ENCODE results near the gene TICRR.

DNA sequence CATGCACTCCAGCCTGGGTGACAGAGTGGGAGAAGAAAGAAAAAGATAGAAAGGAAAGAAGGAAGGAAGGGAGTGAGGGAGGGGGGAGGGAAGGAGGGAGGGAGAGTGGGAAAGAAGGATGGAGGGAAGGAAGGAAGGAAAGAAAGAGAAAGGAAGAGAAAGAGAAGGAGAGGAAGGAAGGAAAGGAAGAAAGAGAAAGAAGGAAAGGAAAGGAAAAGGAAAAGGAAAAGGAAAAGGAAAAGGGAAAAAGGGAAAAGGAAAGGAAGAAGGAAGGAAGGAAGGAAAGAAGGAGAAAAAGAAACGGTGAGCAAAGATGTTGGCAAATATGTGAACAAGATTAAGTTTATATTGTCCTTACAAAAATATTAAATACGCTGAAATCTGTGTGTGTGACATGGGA lies 36.2 kb upstream of the TICRR start:
- TF ChIP-seq, protein P1, sequence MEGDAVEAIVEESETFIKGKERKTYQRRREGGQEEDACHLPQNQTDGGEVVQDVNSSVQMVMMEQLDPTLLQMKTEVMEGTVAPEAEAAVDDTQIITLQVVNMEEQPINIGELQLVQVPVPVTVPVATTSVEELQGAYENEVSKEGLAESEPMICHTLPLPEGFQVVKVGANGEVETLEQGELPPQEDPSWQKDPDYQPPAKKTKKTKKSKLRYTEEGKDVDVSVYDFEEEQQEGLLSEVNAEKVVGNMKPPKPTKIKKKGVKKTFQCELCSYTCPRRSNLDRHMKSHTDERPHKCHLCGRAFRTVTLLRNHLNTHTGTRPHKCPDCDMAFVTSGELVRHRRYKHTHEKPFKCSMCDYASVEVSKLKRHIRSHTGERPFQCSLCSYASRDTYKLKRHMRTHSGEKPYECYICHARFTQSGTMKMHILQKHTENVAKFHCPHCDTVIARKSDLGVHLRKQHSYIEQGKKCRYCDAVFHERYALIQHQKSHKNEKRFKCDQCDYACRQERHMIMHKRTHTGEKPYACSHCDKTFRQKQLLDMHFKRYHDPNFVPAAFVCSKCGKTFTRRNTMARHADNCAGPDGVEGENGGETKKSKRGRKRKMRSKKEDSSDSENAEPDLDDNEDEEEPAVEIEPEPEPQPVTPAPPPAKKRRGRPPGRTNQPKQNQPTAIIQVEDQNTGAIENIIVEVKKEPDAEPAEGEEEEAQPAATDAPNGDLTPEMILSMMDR (IDR thresholded peaks at IDR 0.05): no peak
- no peak for TF ChIP-seq ZFX (IDR thresholded peaks at IDR 0.05; ENCODE audit: borderline replicate concordance)

Measured in 22Rv1 (cell line).